DND-41 (cell line): ENCODE results near the gene CENPP.

Experiments used
- CTCF ChIP-seq: IDR thresholded peaks from 2 replicates; pipeline ENCODE4 v1.5.1; 2012; ENCODE audit warnings: borderline replicate concordance, low read length, moderate library complexity, mild to moderate bottlenecking; ENCODE audit not compliant: poor library complexity, severe bottlenecking; ENCODE audit errors: extremely low read depth
- EZH2 ChIP-seq: IDR thresholded peaks from 3 replicates; pipeline ENCODE4 v1.6.1; 2012; ENCODE audit warnings: borderline replicate concordance, low read depth, mild to moderate bottlenecking, moderate library complexity, low read length, inconsistent platforms; ENCODE audit not compliant: severe bottlenecking

GRCh38 chr9:92422611-92423338 lies 97.0 kb downstream of the CENPP start:
- TF ChIP-seq CTCF (no peak), EZH2 (no peak)
